ENCODE measurements around the gene EVI5L. TPM values are rescaled to one million over a fixed set of nuclear protein-coding genes. Genes with fewer than 3 reads are reported as not detected.

Gene EVI5L
- total and polyA plus RNA-seq, 2 of the 8 experiments (the other 6 are each of a cell fraction or from before 2014, with no cell fraction given), result 7.2 to 11.0 TPM

DNA sequence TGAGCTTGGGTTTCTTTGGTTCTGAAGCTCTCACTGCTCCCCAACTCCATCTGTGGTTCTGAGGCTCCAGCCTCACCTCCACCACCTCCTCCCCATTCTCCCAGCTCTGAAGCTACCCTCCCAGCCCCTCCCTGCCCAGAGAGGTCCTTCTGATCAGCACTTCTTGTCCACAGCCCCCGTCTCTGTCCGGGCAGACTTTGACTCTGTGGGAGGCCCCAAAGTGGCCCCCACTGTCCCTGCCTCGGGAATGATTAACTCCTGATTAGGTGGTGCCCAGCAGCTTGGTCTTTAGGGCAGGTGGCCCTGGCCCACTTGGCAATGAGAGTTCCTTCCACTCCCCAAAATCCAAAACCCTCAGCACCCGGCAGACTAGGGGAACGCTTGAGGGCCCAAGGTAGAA is 14.4 kb downstream of the EVI5L start:
- POLR2A ChIA-PET (ENCODE audit: partially characterized antibody), result no interaction called here
- H3K9me3 ChIP-seq (ENCODE audit: insufficient read depth in 2 of 2, low read depth in 1 of 2, low read length in 1 of 2), result peaks cover 0 to 14% of the 10 kb centered on the region in 2 experiments; a peak in 2 of 4 replicates
- H3K23me2 ChIP-seq (ENCODE audit: low read depth, low read length), result peaks cover 17% of the 10 kb centered on the region
- H4K8ac ChIP-seq (ENCODE audit: extremely low read depth, insufficient read depth, low read length), result no peak overlapping the region
- no peak overlapping the region for H3K4me2 ChIP-seq (ENCODE audit: insufficient read depth in 1 of 2, low read depth in 2 of 2, low read length in 2 of 2)
- H4K5ac ChIP-seq (ENCODE audit: insufficient read length, low read depth, low read length), result no peak overlapping the region
- no peak overlapping the region for H2BK20ac ChIP-seq (ENCODE audit: low read length)
- no peak overlapping the region for H2BK12ac ChIP-seq (ENCODE audit: low read depth, low read length)
- H3K4me1 ChIP-seq (replicated peaks in 1 of 4; ENCODE audit: control insufficient read depth in 3 of 4, insufficient read depth in 4 of 4, low read length in 3 of 4), result no peaks in the 10 kb centered on the region
- H3K27ac ChIP-seq (ENCODE audit: low read depth, low read length), result no peak overlapping the region
- no peak overlapping the region for H3K18ac ChIP-seq (ENCODE audit: extremely low read depth, low read length)
- H3K9ac ChIP-seq (replicated peaks in 1 of 4; ENCODE audit: extremely low read depth in 1 of 4, low read depth in 3 of 4, low read length in 3 of 4), result no peak overlapping the region
- no peaks in the 10 kb centered on the region; a peak in 1 of 8 replicates for H3K36me3 ChIP-seq (ENCODE audit: control insufficient read depth in 2 of 4, insufficient read depth in 4 of 4, low read length in 3 of 4)
- H2AK5ac ChIP-seq (ENCODE audit: low read depth, low read length), result no peak overlapping the region
- H4K91ac ChIP-seq (replicated peaks; ENCODE audit: insufficient read length, low read length), result no peak overlapping the region
- no peak overlapping the region for H3K14ac ChIP-seq (ENCODE audit: insufficient read length)
- CTCF ChIA-PET (ENCODE audit: partially characterized antibody), result interaction anchor here (0.6 to 1.5 kb wide), 3 partner anchors 8 to 350 kb away, joined by 3 to 4 read pairs (median 3); no protein-coding TSS in a partner anchor
- no peaks in the 10 kb centered on the region for H3K79me1 ChIP-seq (ENCODE audit: low read depth, low read length)
- no peak overlapping the region for H3K56ac ChIP-seq (replicated peaks; ENCODE audit: insufficient read length, low read depth, low read length)
- H3K4ac ChIP-seq (replicated peaks; ENCODE audit: insufficient read length, low read depth, low read length), result no peak overlapping the region
- H4K20me1 ChIP-seq (replicated peaks in 1 of 2; ENCODE audit: control insufficient read depth in 1 of 2, insufficient read depth in 2 of 2, low read length in 2 of 2), result peaks cover 0 to 22% of the 10 kb centered on the region in 2 experiments
- no peak overlapping the region for H3K23ac ChIP-seq (ENCODE audit: insufficient read length)
- 87% methylated on average over 5 of the region's 5 CpGs; no CpG with 5 or more reads in 1 of the 2 experiments for WGBS, 2 experiments (ENCODE audit: extremely low coverage in 1 of 2, insufficient coverage in 1 of 2, insufficient read length in 1 of 2, insufficient replicate concordance in 2 of 2, low coverage in 1 of 2, low lambda C conversion rate in 2 of 2, missing lambda C conversion rate in 1 of 2)
- H2AFZ ChIP-seq (ENCODE audit: low read length), result no peak overlapping the region
- H2BK15ac ChIP-seq (ENCODE audit: low read length), result no peak overlapping the region
- no peak overlapping the region for H3K4me3 ChIP-seq (ENCODE audit: extremely low read depth in 1 of 4, insufficient read depth in 2 of 4, low read depth in 3 of 4, low read length in 4 of 4)
- H2BK120ac ChIP-seq (replicated peaks; ENCODE audit: low read depth, low read length), result no peak overlapping the region
- no peaks in the 10 kb centered on the region; a peak in 1 of 7 replicates for H3K27me3 ChIP-seq (replicated peaks in 1 of 4; ENCODE audit: control insufficient read depth in 3 of 4, extremely low read depth in 1 of 4, insufficient read depth in 3 of 4, low read length in 3 of 4)
- no peak overlapping the region for H2BK5ac ChIP-seq (ENCODE audit: low read depth, low read length)
- peaks cover 0 to 7% of the 10 kb centered on the region in 2 experiments; a peak in 2 of 4 replicates for H3K79me2 ChIP-seq (ENCODE audit: control insufficient read depth in 1 of 2, insufficient read depth in 2 of 2, low read length in 2 of 2)
- DNase-seq (ENCODE audit: low read depth in 1 of 2, low spot score in 2 of 2) (no peak), FAIRE-seq (no peak)
- no peak for TF ChIP-seq EZH2 (IDR thresholded peaks at IDR 0.05; ENCODE audit: low read depth, low read length, severe bottlenecking)
- no peak for TF ChIP-seq RXRA (IDR thresholded peaks at IDR 0.05; ENCODE audit: insufficient read depth, low read depth, low read length)
- TF ChIP-seq HDAC6 (IDR thresholded peaks at IDR 0.05; ENCODE audit: low read depth, low read length), result no peak
- no peak for TF ChIP-seq SP1 (IDR thresholded peaks at IDR 0.05; ENCODE audit: low read depth, low read length)
- no peak for TF ChIP-seq NRF1 (IDR thresholded peaks at IDR 0.05; ENCODE audit: low read depth, low read length)
- TF ChIP-seq SAP30 (IDR thresholded peaks at IDR 0.05; ENCODE audit: insufficient read depth, insufficient replicate concordance, low read length), result no peak
- no peak for TF ChIP-seq KDM1A (IDR thresholded peaks at IDR 0.05; ENCODE audit: borderline replicate concordance, low read length)
- no peak for TF ChIP-seq TAF7 (optimal IDR thresholded peaks at IDR 0.05; ENCODE audit: borderline replicate concordance, low read depth, low read length)
- no peak for TF ChIP-seq TAF1 (IDR thresholded peaks at IDR 0.05; ENCODE audit: low read depth, low read length)
- TF ChIP-seq SIX5 (IDR thresholded peaks at IDR 0.05; ENCODE audit: low read depth, low read length), result no peak
- TF ChIP-seq ASH2L (IDR thresholded peaks at IDR 0.05; ENCODE audit: low read length), result no peak
- no peak for TF ChIP-seq GTF2F1 (IDR thresholded peaks at IDR 0.05; ENCODE audit: borderline replicate concordance, low read depth, low read length)
- TF ChIP-seq, protein P1, sequence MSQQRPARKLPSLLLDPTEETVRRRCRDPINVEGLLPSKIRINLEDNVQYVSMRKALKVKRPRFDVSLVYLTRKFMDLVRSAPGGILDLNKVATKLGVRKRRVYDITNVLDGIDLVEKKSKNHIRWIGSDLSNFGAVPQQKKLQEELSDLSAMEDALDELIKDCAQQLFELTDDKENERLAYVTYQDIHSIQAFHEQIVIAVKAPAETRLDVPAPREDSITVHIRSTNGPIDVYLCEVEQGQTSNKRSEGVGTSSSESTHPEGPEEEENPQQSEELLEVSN (IDR thresholded peaks at IDR 0.05), result no peak
- TF ChIP-seq PHF8 (conservative IDR thresholded peaks at IDR 0.05; ENCODE audit: low read depth, low read length), result no peak
